PC-9 (cell line): Measurements from ENCODE around the gene MICAL3.

Source experiments
- CTCF ChIP-seq: fragments of 200-600 bp; sonication (generic); conservative IDR thresholded peaks from 2 replicates; pipeline ENCODE4 v1.6.1; 2017; ENCODE audit warnings: mixed run types, antibody characterized with exemption, mild to moderate bottlenecking, moderate library complexity
- EZH2 ChIP-seq: fragments of 200-600 bp; sonication (generic); IDR thresholded peaks from 2 replicates; pipeline ENCODE4 v1.8.0; 2017; ENCODE audit warnings: antibody characterized with exemption, low read depth

GRCh38 chr22:17921871-17922821 is 102.2 kb downstream of the MICAL3 start:
- TF ChIP-seq EZH2 (no peak), CTCF (no peak)
